ENCODE results near the gene CERS3. TPM values are rescaled to one million over a fixed set of nuclear protein-coding genes. Genes with fewer than 3 reads are reported as not detected.

CERS3 gene
- total RNA-seq, 4 donors from 2014 or later = 0.69 TPM; not detected in 3

DNA sequence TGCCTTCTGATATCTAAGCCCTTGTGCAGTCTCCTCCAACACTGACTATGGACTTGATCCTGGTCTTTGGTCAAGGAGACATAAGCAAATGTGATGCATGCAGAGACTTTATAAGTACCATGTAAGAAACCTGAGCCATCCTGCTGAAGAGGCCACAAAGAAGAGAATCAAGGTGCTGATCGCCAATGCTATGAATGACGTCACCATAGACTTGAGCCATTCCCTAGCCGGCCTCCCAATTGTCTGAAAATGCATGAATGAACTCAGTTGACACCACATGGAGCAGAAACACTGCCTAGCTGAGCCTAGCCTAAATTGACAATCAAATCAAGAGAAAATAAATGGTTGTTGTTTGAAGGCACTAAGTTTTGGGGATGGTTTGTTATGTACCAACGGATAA lies 51.9 kb downstream of the CERS3 start:
- TF ChIP-seq POLR2A (IDR thresholded peaks at IDR 0.05) = no peak
- TF ChIP-seq, protein P1, sequence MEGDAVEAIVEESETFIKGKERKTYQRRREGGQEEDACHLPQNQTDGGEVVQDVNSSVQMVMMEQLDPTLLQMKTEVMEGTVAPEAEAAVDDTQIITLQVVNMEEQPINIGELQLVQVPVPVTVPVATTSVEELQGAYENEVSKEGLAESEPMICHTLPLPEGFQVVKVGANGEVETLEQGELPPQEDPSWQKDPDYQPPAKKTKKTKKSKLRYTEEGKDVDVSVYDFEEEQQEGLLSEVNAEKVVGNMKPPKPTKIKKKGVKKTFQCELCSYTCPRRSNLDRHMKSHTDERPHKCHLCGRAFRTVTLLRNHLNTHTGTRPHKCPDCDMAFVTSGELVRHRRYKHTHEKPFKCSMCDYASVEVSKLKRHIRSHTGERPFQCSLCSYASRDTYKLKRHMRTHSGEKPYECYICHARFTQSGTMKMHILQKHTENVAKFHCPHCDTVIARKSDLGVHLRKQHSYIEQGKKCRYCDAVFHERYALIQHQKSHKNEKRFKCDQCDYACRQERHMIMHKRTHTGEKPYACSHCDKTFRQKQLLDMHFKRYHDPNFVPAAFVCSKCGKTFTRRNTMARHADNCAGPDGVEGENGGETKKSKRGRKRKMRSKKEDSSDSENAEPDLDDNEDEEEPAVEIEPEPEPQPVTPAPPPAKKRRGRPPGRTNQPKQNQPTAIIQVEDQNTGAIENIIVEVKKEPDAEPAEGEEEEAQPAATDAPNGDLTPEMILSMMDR (IDR thresholded peaks at IDR 0.05) = no peak
- H3K4me3 ChIP-seq = no peak overlapping the region
- intact Hi-C loops (cut with DNase I; ENCODE audit: low total_unique reads) = no loop called here

DNA sequence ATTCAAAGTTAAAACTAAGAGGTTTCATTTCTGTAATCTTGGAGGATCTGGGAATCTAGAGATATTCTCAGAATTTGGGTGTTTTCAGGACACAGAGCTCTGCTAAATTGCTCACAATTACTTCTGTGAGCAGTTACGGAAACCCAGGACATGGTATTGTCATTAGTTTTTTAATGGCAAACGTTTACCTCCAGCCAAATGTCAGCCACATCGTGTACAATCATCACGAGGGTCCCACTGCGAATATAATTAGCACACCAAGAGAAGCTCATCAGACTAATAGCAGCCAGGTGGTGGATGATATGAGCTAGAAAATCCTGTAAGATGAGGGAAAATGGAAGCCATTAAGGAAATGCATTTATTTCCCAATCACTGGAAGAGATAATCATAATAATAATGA lies 56.0 kb downstream of the CERS3 start:
- intact Hi-C loops (cut with DNase I; ENCODE audit: low total_unique reads) = no loop called here
- Histone ChIP-seq H3K4me1 (no peaks in the 10 kb centered on the region), H3K36me3 (no peaks in the 10 kb centered on the region), H3K27ac (peak overlapping the region in 1 of 2 donors; percentile 55), H3K4me3 (no peak overlapping the region), H3K27me3 (no peaks in the 10 kb centered on the region), H3K9me3 (no peaks in the 10 kb centered on the region)
- no peak for DNase-seq
- TF ChIP-seq, protein P1 (IDR thresholded peaks at IDR 0.05) = no peak
- TF ChIP-seq POLR2A (IDR thresholded peaks at IDR 0.05) = no peak

More for the DNA sequence above, 51.9 kb downstream of the CERS3 start:
- Histone ChIP-seq H3K27me3 (no peaks in the 10 kb centered on the region), H3K27ac (no peak overlapping the region), H3K9me3 (peaks cover 0 to 5% of the 10 kb centered on the region in 2 donors), H3K36me3 (no peaks in the 10 kb centered on the region), H3K4me1 (no peaks in the 10 kb centered on the region)
- no peak for DNase-seq

DNA sequence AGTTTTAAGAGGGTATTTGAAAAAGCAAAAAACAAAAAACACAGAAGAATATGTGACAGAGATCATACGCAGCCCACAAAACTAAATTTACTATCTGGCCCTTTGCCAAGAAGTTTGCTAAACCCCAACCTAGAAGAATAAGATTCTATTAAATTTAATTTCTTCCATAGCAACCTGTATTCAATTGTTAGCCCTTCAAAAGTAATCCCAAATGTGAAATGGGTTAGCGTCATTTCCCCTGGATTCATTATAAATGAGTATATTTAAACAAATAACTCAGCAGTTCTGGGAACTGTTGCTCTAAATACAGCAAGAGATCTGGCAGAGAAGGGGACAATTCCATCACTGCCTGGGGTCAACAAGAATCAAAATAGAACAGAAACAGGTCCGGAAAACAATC lies 56.8 kb downstream of the CERS3 start:
- intact Hi-C loops (cut with DNase I; ENCODE audit: low total_unique reads) = no loop called here
- H3K4me1 ChIP-seq = no peaks in the 10 kb centered on the region
- H3K27ac ChIP-seq = peak overlapping the region; percentile 55 to 61
- no peaks in the 10 kb centered on the region for H3K36me3 ChIP-seq
- H3K4me3 ChIP-seq = no peak overlapping the region
- no peaks in the 10 kb centered on the region for H3K27me3 ChIP-seq
- TF ChIP-seq POLR2A (IDR thresholded peaks at IDR 0.05) = no peak
- TF ChIP-seq, protein P1 (IDR thresholded peaks at IDR 0.05) = no peak
- DNase-seq = no peak
- no peaks in the 10 kb centered on the region for H3K9me3 ChIP-seq

DNA sequence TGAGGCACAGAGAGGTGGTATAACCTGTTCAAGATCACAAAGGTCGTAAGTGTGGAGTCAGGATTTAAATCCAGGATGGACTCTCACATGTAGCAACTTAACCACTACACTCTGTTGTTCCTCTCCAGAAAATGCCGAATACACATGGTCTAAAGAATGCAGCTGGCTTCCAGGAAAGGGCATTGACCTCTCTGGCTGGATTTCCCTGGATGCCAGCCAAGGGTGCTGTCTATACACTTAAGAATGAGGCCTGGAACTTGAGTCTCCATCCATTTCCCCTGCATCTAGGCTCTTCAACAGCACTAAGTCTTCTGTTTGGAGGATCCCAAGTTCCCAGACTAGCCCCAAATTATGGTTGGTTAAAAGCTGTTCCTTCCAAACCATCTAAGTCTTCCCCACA lies 60.5 kb downstream of the CERS3 start:
- no peaks in the 10 kb centered on the region for H3K4me1 ChIP-seq
- no peaks in the 10 kb centered on the region for H3K36me3 ChIP-seq
- intact Hi-C loops (cut with DNase I; ENCODE audit: low total_unique reads) = no loop called here
- TF ChIP-seq POLR2A (IDR thresholded peaks at IDR 0.05) = no peak
- TF ChIP-seq, protein P1 (IDR thresholded peaks at IDR 0.05) = no peak
- peak in 1 of 2 donors; percentile 37 for DNase-seq
- H3K27me3 ChIP-seq = no peaks in the 10 kb centered on the region
- H3K4me3 ChIP-seq = no peak overlapping the region
- no peak overlapping the region for H3K27ac ChIP-seq
- H3K9me3 ChIP-seq = no peaks in the 10 kb centered on the region

DNA sequence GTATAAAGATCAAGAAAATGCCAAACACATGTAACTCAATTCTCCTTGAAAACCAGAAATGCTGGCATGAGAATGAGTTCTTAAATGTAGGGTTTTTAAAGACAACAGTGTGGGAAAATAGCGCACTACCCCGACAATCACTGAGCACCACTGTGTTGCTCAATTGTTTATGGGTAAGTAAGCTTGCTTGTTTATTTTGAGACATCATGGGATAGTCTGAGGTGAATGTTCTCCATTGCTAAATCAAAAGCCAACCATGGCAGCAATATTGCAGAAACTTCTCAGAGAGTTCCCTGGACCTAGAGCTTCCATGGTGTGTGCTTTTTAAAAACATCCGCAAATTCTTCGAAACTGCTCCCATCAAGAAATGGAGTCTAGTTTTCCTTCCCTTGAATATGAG lies 62.7 kb downstream of the CERS3 start:
- no peaks in the 10 kb centered on the region for H3K9me3 ChIP-seq
- no peak overlapping the region for H3K4me3 ChIP-seq
- DNase-seq = no peak
- no peaks in the 10 kb centered on the region for H3K4me1 ChIP-seq
- H3K27ac ChIP-seq = no peak overlapping the region
- TF ChIP-seq, protein P1 (IDR thresholded peaks at IDR 0.05) = no peak
- TF ChIP-seq POLR2A (IDR thresholded peaks at IDR 0.05) = no peak
- H3K27me3 ChIP-seq = no peaks in the 10 kb centered on the region
- intact Hi-C loops (cut with DNase I; ENCODE audit: low total_unique reads) = no loop called here
- H3K36me3 ChIP-seq = no peaks in the 10 kb centered on the region
